Left ventricle myocardium inferior (tissue), 1 donor: ENCODE measurements around the gene APCDD1. TPM values are rescaled to one million over a fixed set of nuclear protein-coding genes. Genes with fewer than 3 reads are reported as not detected.

ENCODE experiments used
- DNase-seq: peaks from one replicate; pipeline ENCODE4 v3.0.0-alpha.2; 2020
- H3K27ac ChIP-seq: fragments of 200-600 bp; replicated peaks from 2 replicates; pipeline ENCODE4 v1.8.0; 2021
- H3K27me3 ChIP-seq: fragments of 200-600 bp; 2 replicates; pipeline ENCODE4 v1.8.0; 2021; ENCODE audit warnings: low read depth
- H3K36me3 ChIP-seq: fragments of 200-600 bp; 2 replicates; pipeline ENCODE4 v1.8.0; 2021
- H3K4me1 ChIP-seq: fragments of 200-600 bp; 2 replicates; pipeline ENCODE4 v1.8.0; 2021
- H3K4me3 ChIP-seq: fragments of 200-600 bp; 2 replicates; pipeline ENCODE4 v1.8.0; 2021; ENCODE audit warnings: mild to moderate bottlenecking, moderate library complexity
- H3K9me3 ChIP-seq: fragments of 200-600 bp; replicated peaks from 2 replicates; pipeline ENCODE4 v1.8.0; 2021
- intact Hi-C: fragments of 100-400 bp; cut with micrococcal nuclease; formaldehyde crosslinking; loops from one replicate; pipeline ENCODE4 v1.11.0; 2022
- total RNA-seq: library from RNA; stranded (reverse); fragmentation: NEBNext Ultra II Directional; extraction: Animal tissue kit (Norgen Biotek cat#: 25700); gene quantifications from one replicate; pipeline ENCODE4 v1.2.1, GENCODE V29; 2021
- TF ChIP-seq, protein P1 (sequence below): fragments of 200-600 bp; IDR thresholded peaks from 2 replicates; pipeline ENCODE4 v1.8.0; 2021; ENCODE audit warnings: antibody characterized with exemption, mild to moderate bottlenecking, borderline replicate concordance
- donor health status: DM: no; HTN: yes; CAD: no; lungs with severe emphysema.

The APCDD1 gene
- total RNA-seq, 1 donor from 2014 or later = 38.0 TPM

DNA sequence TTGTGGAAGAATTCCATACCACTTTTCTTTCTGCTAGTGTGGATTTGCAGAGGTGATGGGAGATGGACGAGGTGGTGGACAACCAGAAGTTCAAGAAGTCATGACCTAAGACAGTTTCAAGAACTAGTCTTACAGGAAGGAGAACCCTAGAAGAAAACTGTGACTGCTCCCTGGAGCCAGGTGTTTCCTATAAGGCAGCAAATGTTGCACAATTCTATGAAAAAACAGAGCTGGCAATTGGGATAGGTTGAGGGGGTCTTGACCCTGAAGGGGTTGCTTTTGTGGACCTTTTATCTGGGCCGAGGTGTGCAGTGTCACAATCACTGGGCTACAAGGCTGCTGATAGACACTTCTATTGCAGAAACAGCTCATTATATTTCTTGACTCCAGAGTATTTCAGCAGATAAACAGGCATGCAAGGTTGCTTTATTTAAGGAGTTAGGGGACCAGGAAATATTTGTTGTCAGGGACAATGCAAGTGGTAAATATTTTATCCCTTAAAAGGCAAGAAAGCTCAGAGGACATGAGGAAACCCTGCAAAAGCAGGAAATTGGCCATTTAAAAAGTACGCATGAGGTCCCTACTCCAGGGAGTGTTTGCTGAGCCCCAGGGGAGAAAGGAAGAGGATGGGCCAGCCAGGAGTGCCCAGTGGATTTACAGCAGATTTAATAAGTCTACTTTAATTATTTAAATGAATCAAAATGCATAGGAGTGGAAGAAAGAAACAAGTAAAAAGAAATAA is 22.9 kb downstream of the APCDD1 start:
- Histone ChIP-seq H3K9me3 (no peaks in the 10 kb centered on the region), H3K4me3 (no peak overlapping the region), H3K4me1 (peaks cover 41% of the 10 kb centered on the region), H3K27ac (peak overlapping the region; percentile 2), H3K27me3 (no peaks in the 10 kb centered on the region), H3K36me3 (no peaks in the 10 kb centered on the region)
- no peak for DNase-seq
- intact Hi-C loops = no loop called here
- TF ChIP-seq, protein P1, sequence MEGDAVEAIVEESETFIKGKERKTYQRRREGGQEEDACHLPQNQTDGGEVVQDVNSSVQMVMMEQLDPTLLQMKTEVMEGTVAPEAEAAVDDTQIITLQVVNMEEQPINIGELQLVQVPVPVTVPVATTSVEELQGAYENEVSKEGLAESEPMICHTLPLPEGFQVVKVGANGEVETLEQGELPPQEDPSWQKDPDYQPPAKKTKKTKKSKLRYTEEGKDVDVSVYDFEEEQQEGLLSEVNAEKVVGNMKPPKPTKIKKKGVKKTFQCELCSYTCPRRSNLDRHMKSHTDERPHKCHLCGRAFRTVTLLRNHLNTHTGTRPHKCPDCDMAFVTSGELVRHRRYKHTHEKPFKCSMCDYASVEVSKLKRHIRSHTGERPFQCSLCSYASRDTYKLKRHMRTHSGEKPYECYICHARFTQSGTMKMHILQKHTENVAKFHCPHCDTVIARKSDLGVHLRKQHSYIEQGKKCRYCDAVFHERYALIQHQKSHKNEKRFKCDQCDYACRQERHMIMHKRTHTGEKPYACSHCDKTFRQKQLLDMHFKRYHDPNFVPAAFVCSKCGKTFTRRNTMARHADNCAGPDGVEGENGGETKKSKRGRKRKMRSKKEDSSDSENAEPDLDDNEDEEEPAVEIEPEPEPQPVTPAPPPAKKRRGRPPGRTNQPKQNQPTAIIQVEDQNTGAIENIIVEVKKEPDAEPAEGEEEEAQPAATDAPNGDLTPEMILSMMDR = no peak

DNA sequence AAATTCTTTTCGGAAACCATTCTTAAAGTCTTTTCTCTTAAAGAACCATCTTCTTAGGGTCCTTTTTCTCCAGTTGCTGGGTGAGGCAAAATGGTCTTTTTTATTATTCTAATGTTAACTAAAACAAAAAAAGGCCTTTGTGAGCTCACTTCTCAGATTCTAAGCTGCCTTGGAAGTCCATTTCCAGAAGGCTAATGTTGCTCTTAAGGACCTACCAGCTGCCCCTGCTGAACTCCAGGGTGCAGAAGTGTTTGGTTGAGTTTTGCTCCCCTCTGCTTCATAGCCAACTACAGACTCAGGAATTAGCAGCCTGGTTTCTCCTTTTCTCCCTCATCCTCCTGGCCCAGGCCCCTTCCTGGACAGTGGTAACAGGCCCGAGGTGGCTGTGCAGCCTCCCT is 23.4 kb downstream of the APCDD1 start:
- Histone ChIP-seq H3K4me1 (peaks cover 45% of the 10 kb centered on the region), H3K27me3 (no peaks in the 10 kb centered on the region), H3K27ac (no peak overlapping the region), H3K4me3 (no peak overlapping the region), H3K36me3 (no peaks in the 10 kb centered on the region), H3K9me3 (no peaks in the 10 kb centered on the region)
- intact Hi-C loops = no loop called here
- DNase-seq = no peak
- TF ChIP-seq, protein P1 = no peak

DNA sequence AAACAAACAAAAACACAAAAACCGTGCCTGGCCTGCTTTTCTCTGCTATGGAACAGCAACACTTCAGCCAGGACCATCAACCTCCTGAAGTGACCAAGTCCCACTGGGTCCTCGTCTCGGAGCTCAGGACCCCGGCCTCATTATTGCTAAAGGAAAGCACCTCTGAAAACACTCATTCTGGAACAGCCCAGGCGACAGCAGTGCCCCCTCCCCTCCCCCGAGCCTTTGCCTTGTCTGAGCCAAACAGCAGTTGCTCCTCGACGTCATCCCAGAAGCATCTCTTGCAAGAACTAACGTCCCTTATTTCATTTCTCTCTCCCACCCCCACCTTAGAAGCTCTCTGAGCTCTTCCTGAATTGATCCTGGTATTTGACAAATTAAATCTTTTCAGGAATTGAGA is 27.4 kb downstream of the APCDD1 start:
- intact Hi-C loops = no loop called here
- Histone ChIP-seq H3K27ac (peak overlapping the region; percentile 26), H3K9me3 (no peaks in the 10 kb centered on the region), H3K36me3 (peaks cover 7% of the 10 kb centered on the region), H3K4me1 (peaks cover 29% of the 10 kb centered on the region), H3K27me3 (no peaks in the 10 kb centered on the region), H3K4me3 (no peak overlapping the region)
- no peak for DNase-seq
- TF ChIP-seq, protein P1 = no peak

DNA sequence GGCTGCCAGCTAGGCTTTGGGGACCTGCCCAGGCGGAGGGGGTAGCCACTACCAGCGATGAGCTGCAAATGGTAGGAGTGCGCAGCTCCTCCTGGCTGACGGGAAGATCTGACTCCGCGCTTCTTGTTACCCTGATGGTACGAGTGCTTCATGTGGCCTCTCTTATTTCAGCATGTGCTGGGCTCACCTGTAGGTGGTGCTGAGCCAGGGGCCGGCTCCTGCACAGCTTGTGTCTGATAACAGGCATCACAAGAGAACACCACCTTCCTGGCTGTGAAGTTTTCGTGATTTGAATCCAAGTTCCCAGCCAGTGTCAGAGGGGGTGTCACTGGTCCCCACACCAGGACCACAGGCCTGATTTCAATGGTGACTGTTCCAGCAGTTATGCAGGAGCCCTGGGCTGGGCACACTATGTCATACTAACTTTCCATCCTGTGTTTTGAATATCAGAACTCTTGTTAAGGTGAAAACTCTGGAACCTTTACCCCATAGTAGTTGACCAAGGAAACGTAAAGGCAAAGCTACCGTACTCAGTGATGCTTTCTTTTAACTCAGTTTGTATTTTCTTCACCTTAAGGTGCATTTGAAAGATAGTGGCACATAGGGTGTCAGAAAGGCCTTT is 28.0 kb downstream of the APCDD1 start:
- H3K4me3 ChIP-seq = no peak overlapping the region
- TF ChIP-seq, protein P1 = no peak
- peaks cover 22% of the 10 kb centered on the region for H3K4me1 ChIP-seq
- DNase-seq = no peak
- H3K27me3 ChIP-seq = no peaks in the 10 kb centered on the region
- intact Hi-C loops = no loop called here
- peak overlapping the region; percentile 26 for H3K27ac ChIP-seq
- no peaks in the 10 kb centered on the region for H3K9me3 ChIP-seq
- peaks cover 12% of the 10 kb centered on the region for H3K36me3 ChIP-seq

DNA sequence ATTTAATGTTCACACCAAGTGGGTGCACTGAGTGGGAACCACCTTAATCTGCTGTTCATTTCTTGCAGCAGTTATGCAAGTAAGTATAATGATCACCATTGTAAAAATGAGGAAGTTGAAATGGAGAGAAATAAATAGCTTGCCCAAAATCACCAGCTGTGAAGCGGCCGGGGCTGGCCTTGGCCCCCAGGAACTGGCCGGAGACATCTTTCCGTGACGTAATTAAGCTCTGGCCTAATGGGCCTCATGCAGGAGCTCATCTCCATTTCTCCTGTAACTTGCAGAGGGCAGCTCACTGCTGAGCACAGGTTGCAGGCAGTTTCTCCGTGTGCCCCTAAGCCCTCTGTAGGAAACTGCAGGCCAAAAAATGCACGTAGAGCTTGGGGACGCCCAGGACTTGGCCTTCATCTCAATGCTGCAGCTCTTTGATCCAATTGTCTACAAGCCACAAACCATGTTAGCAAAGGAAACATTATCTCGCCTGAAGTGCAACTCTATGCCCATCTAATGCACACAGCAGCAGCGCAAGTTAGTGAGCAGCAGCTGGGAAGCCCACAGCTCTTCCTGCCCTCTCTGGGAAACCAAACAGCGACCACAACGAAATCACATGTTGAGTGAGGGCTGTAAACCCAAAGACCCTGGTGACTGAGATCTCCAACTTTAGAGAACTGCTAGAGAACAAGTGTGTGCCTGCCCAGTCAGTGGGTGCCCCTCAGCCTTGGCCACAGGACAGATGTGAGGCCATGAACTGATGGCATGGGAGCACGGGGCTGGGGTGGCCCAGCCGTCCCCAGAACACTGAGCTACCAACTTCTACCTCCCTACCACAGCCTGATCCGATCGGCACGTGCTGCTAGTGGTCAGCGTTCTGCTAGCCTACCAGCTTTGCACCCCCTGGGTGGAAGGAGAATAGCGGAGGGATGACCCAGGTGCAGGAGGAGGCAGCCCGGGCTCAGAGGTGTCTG is 28.8 kb downstream of the APCDD1 start:
- intact Hi-C loops = no loop called here
- Histone ChIP-seq H3K36me3 (peaks cover 17% of the 10 kb centered on the region), H3K4me3 (no peak overlapping the region), H3K27me3 (no peaks in the 10 kb centered on the region), H3K9me3 (no peaks in the 10 kb centered on the region), H3K27ac (no peak overlapping the region), H3K4me1 (peaks cover 14% of the 10 kb centered on the region)
- TF ChIP-seq, protein P1 = no peak
- DNase-seq = peak; percentile 45
